GM18867 (cell line): ENCODE results near the gene TRIM67.
"Not testable (repeated sequence)": the region's sequence is repeated elsewhere in the genome, so short reads cannot be mapped to it uniquely, and the experiment has no call there.

Experiments
- ATAC-seq: cut with Tn5 transposase; IDR thresholded peaks from one replicate; pipeline ENCODE4 v1.9.1; 2021; ENCODE audit warnings: mild to moderate bottlenecking, moderate library complexity; ENCODE audit not compliant: unreplicated experiment

TRIM67 gene

GRCh38 chr1:231161667-231162296, at the start of gene TRIM67:
TRIM67 (plus strand) TSS chr1:231162058; CDS start chr1:231162970, 912 bp downstream.
- no peak for ATAC-seq

DNA sequence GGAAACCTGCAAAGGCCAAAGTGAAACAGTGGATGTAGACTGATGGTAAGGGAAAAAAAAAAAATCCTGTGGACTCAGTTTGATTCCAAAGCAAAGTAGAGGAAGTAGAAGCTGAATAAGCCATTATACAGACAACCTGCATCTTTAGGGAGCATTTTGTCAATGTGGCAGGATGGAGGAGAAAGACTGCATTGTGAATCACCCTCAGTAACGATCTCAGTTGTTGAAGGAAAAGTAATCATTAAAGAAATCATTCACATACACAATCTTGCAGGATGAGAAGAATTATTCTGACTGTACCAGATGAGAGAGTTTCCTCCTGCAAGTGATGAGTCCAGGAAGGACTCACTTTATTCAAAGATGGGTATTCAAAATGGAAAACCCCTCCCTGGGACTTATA, 45.1 kb upstream of the TRIM67 start:
- no peak for ATAC-seq

DNA sequence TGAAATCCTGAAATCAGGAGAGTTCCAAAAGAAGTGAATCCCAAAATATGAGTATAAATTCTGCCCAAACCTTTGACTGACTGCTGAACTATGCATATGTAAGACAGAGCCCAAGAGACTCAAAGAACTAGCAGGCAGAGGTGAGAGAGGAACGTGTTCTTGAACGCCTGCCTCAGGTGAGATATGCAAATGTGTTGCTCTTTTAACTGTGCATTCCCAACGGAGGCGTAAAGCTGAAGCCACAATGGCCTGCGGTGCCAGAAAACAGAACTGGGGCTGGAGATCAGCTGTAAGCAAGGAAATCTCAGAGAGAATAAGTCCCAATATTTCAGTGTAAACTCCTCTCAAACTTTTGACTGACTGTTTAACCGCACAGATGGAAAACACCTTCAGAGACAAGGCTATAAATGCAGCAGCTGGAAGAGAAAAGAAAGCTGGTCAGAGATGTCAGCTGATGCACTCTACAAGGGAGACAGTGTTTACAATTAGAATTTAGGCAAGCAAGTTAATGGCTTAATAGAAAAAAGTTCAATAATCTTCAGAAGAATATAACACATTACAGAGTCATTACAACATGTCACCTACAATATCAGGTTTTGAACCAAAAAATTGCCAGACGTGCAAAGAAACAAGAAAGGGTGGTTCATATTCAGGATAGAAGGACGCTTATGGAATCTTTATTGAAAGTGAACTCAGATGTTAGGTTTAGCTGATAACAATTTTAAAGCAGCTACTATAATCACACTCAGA, 43.0 kb upstream of the TRIM67 start:
- ATAC-seq: no peak

- ATAC-seq: no peak
Observed at GRCh38 chr1:231121533-231121932, 40.3 kb upstream of the TRIM67 start.

- no peak for ATAC-seq
Observed at GRCh38 chr1:231122143-231122542, 39.7 kb upstream of the TRIM67 start.

- no peak for ATAC-seq
Observed at GRCh38 chr1:231124746-231125145, 37.1 kb upstream of the TRIM67 start.

DNA sequence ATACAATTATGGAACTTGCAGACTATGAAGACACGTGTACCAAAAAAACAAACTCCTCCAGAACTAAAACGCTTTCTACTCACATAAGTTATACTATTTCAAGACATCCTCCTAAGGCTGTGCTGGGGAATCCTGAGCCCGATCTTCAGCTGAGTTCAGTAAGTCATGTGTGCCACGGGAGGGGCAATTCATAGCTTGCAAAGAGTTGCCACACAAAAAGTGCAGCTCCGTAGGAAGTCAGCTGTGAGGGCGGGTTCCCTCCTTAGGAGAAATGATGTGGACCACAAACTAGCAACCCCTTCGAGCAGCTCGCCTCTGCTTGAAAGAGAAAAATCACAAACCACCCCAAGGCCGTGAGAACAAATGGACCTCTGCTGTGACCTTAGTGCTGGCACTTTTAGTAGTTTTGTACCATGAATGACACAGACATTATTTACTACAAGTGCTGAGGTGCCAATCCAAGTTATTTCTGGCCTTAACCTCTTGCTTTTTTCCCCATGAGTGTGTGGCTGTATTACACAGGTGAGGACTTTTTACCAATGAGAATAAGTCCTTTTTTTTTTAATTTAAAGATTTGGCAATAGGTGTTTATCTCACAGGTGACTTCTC, 35.8 kb upstream of the TRIM67 start:
- no peak for ATAC-seq

GRCh38 chr1:231127106-231127505, 34.8 kb upstream of the TRIM67 start:
- ATAC-seq: not testable (repeated sequence)

DNA sequence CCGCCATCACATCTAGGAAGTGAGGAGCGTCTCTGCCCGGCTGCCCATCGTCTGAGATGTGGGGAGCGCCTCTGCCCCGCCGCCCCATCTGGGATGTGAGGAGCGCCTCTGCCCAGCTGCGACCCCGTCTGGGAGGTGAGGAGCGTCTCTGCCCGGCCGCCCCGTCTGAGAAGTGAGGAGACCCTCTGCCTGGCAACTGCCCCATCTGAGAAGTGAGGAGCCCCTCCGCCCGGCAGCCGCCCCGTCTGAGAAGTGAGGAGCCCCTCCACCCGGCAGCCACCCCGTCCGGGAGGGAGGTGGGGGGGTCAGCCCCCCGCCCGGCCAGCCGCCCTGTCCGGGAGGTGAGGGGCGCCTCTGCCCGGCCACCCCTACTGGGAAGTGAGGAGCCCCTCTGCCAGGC, 33.4 kb upstream of the TRIM67 start:
- not testable (repeated sequence) for ATAC-seq

- no peak for ATAC-seq
Observed at GRCh38 chr1:231130544-231130943, 31.3 kb upstream of the TRIM67 start.

DNA sequence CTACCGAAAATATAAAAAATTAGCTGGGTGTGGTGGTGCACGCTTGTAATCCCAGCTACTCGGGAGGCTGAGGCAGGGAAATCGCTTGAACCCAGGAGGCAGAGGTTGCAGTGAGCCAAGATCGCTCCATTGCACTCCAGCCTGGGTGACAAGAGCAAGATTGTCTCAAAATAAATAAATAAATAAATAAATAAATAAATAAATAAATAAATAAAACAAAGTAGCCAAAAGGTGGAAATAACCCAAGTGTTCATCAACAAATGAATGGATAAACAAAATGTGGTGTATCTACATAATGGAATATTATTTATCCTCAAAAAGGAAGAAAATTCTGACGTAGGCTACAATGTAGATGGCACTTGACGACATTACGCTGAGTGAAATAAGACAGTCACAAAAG, 29.3 kb upstream of the TRIM67 start:
- ATAC-seq: not testable (repeated sequence)

DNA sequence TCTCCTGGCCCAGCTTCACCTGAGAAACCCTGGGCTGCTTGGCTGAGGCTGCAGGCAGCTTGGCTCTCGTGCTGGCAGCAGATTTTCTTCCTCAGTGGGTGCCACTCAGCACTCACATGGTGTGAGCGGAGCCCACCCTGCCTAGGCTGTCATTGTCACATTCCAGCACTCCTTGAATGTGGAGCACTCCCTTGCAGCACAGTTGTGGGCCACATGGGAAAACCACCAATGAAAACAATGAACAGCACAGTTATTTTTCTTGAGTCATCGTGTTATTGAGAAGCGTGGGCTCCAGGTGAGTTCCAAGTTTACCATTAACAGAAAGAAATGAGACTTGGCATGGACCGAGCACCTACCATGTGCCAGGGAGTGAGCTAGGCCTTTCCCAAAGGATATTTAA, 27.2 kb upstream of the TRIM67 start:
- ATAC-seq: no peak

GRCh38 chr1:231138236-231138635, 23.6 kb upstream of the TRIM67 start:
- ATAC-seq: no peak

DNA sequence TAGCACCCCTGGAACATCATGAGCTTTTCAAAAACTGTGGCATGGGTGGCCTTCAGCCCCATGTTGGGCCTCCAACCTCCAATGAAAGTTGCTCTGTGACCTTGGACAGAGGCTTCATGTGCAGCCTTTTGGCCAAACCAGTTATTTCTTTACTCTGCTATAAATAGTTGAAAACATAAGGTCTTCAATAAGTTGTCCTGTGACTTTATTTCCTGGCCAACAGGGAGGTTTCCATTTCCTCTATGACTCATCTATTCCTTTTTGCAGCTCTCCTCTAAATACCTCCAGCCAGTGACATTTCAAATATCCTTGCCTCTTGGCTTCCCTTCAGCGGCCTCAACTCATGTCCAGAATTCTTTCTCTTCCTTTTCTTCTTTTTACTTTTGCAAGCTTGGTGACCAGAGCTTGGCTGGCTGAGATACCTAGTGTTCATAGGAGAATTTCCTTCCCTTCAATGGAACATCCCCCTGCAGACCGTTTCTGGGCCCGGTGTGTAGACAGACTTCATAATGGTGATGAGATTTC, 22.7 kb upstream of the TRIM67 start:
- no peak for ATAC-seq

DNA sequence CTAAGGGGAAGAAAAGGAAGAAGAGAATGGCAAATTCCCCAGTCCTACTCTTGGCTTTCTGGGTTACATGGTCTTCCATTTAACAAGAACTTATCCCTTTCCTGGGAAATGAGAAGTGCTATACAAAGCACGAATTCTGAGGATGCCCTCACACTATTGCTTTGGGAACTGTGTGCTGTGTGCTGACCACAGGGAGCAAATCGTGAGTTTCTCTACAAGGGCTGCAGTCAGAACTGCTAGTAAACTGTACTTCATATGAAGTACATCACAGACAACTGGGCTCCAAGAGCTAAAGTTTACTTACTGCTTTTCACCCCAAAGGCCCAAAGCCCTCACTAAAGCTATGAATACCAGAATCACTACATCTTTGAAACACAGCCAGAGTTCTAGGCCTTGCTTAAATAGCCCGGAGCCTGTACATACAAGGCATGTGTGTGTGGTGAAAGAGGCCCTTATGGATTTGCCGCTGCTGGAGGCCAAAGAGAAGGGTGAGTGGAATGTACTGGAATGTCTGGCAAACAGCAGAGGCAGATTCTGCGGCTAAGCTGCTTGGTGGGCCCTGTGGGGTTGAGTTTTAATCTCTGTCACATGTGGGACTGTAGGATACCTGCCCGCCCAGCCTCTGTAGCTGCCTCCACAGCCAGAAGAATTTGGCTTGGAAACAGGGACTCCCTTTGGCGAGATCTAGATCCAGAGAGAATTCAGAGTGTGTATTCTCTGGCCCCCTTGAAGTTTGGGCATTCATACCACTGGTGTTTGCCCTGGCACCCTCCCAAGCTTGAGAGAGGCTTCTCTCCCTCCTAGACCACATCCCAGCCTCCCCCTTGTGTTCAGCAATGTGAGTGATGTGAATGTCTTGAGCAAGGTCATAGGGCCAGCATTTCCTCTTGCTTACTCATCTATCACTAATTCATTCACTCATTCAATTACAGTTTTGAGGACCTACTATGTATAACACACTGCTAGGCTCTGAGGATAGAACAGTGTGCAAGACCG, 21.9 kb upstream of the TRIM67 start:
- ATAC-seq: no peak

DNA sequence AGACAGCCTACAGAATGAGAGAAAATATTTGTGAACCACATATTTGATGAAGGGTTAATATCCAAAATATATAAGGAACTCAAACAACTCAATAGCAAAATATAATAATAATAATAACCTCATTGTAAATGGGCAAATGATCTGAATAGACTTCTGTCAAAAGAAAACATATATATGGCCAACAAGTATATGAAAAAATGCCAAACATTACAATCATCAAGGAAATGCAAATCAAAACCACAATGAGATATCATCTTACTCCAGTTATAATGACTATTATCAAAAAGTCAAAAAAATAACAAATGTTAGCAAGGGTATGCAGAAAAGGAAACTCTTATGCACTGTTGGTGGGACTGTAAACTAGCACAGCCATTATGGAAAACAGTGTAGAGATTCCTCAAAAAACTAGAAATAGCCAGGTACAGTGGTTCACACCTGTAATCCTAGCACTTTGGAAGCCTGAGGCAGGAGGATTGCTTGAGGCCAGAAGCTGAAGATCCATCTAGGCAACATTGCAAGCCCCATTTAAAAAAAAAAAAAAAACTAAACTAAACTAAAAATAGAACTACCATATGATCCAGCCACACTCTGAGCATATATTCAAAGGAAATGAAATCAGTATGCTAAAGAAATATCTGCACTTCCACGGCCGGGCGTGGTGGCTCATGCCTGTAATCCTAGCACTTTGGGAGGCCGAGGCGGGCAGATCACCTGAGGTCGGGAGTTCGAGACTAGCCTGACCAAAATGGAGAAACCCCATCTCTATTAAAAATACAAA, 17.3 kb upstream of the TRIM67 start:
- ATAC-seq: no peak

- no peak for ATAC-seq
Observed at GRCh38 chr1:231147896-231148295, 14.0 kb upstream of the TRIM67 start.

GRCh38 chr1:231151811-231152210, 10.0 kb upstream of the TRIM67 start:
- no peak for ATAC-seq

GRCh38 chr1:231153726-231154125, 8.1 kb upstream of the TRIM67 start:
- ATAC-seq: no peak

GRCh38 chr1:231155808-231156207, 6.0 kb upstream of the TRIM67 start:
- no peak for ATAC-seq
